Stimulated activated CD8-positive, alpha-beta memory T cell treated with anti-CD3 and anti-CD28 coated beads, Interleukin-12 subunit alpha, Interleukin-12 subunit beta, amount 100 ng/mL, for 24 hours (primary cell): ENCODE data around the gene COL13A1.

Experiments
- DNase-seq: peaks from one replicate; pipeline ENCODE4 v3.0.0-alpha.2; 2020; ENCODE audit errors: extremely low read depth

COL13A1 gene

GRCh38 chr10:69885379-69886013, 83.8 kb downstream of the COL13A1 start:
- DNase-seq = no peak

GRCh38 chr10:69888882-69889584, 87.3 kb downstream of the COL13A1 start:
- DNase-seq = no peak

- DNase-seq = no peak
These were observed 88.5 kb downstream of the COL13A1 start for GRCh38 chr10:69890065-69890847.

DNA sequence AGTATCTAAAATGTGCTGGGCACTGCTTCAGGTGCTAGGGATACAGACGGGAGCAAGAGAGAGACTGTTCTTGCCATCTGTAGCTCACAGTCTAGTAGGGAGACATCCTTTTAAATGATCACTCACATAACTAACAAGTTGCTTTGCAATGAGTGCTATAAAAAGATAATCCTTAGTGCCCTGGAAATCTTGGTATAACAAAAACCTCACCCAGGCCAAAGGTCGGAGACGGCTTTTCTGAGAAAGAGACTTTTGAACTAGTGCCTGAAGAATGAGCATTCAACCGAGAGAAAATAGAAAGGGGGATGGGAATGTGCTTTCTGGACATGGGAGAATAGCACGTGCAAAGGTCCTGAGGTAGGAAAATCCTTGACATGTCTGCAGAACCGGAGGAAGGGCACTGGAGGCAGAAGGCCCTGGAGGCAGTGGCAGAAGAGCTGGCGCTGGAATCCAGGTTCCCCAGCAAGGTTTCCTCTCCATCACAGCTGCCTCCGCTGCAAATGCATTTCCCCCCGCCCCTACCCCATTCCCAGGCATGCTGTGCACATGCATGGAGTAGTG, 89.4 kb downstream of the COL13A1 start:
- DNase-seq = no peak

- DNase-seq = no peak
These were observed 90.7 kb downstream of the COL13A1 start for GRCh38 chr10:69892406-69892805.

GRCh38 chr10:69892816-69893215, 91.1 kb downstream of the COL13A1 start:
- no peak for DNase-seq

- DNase-seq = no peak
These were observed 91.7 kb downstream of the COL13A1 start for GRCh38 chr10:69893271-69893900.

DNA sequence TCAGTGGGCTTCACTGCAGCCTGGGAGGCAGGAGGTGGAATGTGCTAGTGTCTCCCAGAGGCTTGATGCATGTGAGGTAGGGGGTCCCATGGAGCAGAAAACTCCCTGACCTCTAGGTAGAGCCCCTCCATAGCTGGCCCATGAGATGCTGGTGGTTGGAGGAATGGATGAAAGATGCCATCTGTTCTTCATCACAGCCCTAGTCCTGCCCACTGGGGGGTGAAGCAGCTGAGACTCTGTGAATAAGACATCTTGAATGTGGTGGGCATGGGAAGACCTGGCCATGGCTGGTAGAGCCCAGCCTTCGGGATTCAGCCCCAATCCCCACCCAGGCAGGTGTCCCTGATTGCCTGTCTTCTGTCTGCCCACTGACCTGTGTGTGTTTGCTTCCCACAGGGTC, 92.5 kb downstream of the COL13A1 start:
- DNase-seq = no peak

DNA sequence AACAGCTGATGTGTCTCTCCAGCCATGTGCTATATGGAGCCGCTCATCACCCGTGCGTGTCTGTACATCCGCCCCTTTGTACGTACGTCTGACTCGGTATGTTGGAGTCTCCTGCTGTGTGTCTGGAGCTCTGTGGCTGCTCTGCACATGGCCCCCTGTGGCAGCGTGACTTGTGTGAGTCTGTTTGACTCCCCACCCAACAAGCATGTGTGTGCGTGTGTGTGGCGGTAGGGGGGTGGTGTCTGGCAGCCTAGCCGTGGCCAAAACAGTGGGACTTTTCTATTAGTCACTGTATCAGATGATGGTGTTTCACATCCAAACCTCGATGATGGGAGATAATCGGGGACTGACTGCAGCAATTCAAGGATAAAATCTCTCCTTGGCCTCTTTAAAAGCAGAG, 94.1 kb downstream of the COL13A1 start:
- DNase-seq = no peak

- no peak for DNase-seq
These were observed 95.0 kb downstream of the COL13A1 start for GRCh38 chr10:69896606-69897231.

DNA sequence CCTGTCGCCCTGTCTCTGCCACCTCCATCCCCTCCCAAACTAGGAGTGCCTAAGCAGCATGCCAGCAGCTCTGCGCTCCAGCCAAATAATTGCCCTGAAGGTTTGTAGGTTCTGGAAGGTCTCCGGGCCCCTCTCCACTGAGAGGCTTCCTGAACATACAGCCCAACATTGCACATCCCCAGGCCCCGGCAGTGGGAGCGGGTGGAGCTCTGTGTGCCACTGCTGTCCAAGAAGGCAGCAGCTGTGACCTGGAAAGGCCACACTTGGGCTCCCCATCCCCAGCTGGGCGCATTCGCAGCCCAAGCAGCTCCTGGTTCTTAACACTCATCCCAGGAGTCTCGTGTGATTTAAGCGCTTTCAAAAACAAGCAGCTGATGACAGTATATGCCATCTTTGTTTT, 95.7 kb downstream of the COL13A1 start:
- no peak for DNase-seq

- DNase-seq = no peak
These were observed 96.3 kb downstream of the COL13A1 start for GRCh38 chr10:69897999-69898398.

DNA sequence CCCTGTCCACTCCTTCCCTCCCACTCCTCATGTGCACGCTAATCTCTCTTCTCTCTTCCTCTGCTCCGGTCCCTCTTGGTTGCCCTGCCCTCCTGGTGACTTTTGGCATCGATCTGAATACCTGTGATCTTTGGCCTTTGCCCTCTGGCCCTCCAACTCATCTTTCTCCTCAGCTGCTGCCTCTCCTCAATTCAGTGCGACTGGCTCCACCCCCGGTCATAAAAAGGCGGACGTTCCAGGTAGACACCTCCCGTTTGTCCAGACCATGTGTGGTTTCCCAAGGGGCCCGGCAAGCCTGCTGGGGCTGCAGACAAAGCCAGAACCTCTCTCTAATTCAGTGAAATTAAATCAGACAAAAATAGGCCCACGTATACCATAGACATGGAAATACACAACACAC, 96.8 kb downstream of the COL13A1 start:
- no peak for DNase-seq

DNA sequence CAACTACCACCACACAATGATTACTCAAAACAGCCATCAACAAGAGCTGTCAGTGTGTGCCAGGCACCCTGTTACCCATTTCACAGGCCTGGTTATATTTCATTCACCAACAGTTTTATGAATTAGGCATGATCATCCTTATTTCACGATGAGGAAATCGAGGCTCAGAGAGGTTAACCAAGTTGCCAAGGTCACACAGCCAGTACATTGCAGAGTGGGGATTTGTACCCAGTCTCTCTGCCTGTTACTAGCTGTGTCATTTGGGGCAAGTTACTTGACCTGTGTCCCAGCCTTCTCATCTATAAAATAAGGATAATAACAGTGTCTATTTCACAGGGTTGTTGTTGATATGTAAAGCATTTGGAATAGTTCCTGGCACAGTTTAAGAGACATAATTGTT, 97.2 kb downstream of the COL13A1 start:
- no peak for DNase-seq

DNA sequence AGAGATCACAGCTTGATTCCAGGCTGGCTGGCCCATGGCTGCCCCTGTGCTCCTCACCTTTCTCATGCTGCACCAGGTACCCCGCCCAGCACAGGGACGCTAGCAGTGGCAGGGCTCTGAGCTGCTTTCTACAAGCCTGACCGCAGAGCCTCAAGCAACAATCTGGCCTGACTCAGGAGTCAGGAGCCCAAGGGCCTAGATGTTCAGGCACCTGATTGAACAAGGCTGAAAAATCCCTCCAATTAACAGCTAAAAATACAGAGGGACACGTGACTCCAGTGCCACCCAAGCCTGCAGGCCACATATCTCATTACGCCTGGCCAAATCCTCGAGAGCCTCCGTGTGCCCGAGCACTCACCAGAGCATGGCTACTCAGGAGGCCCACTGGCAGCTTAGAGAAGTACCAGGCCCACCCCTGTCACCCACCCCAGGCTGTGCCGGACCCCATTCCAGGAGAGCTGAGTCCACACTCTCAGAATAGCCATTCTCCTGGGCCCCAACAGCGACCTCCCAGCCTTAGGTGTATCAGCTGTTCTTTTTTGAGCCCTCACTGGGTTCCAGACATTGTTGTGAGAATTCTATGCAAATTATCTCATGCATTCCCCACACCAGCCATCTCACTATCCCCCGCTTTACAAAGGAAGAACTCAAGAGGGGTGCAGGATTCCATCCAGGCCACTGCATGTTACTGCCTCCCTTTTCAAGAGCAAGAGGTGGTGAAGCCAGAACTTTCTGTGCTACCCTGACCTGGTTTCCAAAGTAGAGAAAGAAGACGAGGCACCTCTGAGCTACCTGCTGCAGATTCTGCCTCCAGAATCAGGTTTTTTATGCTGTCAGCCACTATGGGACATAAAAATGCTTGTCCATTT, 98.3 kb downstream of the COL13A1 start:
- no peak for DNase-seq

DNA sequence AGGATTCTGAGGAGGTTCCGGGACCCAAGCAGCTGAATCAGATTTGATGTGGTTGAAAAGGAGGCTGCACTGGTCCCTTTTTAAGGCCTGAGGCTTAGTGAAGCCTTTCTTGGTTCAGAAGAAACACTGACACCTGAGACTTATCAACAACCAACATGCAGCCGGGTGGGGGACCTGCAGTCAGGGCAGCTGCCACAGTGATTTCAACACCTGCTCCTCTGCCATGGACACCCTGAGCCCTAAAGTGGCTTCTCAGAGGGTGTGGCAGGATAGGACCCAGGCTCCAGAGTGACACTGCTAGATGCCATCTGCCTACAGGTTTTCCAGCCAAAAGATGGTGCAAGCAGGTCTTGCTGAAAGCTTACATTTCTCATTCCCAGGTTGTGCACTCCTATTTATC, 99.3 kb downstream of the COL13A1 start:
- DNase-seq = no peak

- no peak for DNase-seq
These were observed 100.2 kb downstream of the COL13A1 start for GRCh38 chr10:69901628-69902505.

DNA sequence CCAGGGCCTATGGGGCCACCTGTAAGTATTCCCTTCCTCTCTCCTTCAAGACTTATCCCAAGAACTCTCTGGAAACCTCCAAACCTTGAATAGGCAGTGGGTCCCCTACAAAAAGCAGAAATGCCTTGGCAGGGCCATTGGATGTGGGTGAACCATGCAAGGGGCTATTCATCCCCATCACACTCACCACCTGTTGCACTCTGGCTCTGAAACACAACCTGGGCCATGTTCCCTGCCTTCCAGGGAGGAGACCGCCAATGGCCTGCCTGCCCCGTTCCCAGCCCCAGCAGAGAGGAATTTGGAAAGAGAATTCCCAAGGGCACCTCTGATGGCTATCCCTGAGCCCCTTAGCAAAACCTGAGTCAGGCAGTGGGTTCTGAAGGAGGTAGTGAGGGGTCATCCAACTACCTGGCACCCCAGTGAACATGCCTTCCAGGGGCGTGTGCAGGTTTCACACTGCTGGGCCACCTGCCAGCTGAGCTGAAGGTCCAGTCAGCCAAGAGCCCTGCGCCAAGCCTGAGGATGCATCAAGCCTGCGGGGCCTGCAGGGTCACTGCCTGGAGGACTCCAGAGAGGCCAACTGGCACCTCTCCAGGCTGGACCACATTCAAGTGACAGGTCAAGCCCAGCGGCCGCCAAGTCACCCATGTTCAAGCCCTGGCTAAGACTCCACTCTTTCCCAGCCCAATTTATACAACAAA, 101.3 kb downstream of the COL13A1 start:
- DNase-seq = no peak

DNA sequence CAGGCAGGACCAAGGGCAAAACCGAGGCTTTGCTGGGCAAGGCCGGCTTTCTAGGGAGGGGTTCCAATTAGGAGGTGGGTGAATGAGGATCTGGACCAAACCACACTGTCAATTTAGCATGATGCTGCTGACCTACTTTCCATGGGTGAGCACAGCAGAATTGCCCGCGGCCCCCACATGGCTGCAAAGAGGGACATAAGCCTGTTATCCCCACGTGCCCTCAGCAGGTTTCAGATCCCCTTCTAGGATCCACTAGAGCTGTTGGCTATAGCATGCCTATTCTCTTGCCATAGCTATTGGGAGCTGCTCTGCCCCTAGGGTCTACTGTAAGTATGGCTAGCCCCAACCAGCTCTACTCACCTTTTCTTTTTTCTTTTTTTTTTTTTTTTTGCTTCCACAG, 102.8 kb downstream of the COL13A1 start:
- DNase-seq = no peak
